HG02870 (cell line): ENCODE results near the gene SLC52A1.
A peak's percentile ranks its signal among the peaks of the same experiment; 100 is the strongest.

Source experiments
- ATAC-seq: cut with Tn5 transposase; IDR thresholded peaks from one replicate; pipeline ENCODE4 v1.9.1; 2021; ENCODE audit warnings: mild to moderate bottlenecking, moderate library complexity; ENCODE audit not compliant: unreplicated experiment

Gene SLC52A1

DNA sequence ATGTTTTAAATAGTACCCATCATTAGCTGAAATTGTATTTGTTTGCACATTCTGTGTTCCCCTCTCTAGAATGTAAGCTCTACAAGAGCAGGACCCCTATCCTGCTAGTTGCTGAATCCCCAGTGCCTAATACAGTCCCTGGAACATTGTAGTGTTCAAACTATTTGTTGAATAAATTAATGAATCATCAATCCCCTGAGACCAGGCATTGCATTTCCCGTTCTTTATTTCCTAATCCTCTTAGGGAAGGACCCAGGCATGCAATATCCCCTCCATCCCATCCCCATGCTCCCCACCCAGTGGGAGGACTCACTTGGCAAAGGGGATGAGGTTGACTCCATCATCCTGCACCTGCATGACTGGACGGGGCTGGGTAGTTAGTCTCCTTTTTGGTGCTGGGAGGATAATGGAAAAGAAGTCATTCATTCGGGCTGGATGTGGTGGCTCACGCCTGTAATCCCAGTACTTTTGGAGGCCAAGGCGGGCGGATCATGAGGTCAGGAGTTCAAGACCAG lies 41.1 kb downstream of the SLC52A1 start:
- ATAC-seq = no peak

DNA sequence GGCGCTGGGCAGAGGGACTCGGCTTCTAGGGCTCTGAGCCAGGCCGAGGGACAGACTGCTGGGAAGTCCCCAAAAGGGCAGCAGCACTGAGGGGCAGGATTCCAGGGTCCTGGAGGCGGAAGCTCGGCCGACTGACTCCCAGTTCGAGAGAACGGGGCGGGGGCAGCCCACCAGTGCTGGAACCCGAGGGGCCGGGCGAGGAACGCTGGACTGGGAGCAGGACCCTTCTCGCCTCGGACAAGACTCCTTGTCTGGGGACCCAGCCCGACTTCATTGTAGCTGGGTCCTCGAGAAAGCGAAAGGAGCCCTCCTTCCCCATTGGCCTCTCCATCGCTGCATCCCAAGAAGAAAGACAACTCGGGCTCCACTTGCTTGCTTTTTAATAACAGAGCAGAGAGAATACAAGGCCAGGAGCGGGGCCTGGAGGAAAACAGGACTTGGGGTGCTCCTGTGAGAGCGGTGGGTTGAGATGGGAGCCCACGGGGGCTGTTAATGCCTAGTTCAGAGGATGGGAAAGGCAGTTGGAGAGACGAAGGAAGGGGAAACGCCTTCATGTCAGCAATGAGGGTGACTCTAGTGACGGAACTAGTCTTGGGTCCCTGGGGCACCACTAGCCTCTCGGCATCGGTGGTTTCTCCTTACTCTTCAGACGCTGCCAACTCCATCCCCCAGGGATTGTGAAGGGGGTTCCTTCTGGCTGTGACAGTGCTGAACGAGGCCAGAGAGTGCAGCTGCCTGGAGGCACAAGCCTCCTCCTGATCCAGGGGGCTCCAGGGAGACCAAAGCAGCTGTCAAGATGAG lies 47.3 kb downstream of the SLC52A1 start:
- no peak for ATAC-seq

DNA sequence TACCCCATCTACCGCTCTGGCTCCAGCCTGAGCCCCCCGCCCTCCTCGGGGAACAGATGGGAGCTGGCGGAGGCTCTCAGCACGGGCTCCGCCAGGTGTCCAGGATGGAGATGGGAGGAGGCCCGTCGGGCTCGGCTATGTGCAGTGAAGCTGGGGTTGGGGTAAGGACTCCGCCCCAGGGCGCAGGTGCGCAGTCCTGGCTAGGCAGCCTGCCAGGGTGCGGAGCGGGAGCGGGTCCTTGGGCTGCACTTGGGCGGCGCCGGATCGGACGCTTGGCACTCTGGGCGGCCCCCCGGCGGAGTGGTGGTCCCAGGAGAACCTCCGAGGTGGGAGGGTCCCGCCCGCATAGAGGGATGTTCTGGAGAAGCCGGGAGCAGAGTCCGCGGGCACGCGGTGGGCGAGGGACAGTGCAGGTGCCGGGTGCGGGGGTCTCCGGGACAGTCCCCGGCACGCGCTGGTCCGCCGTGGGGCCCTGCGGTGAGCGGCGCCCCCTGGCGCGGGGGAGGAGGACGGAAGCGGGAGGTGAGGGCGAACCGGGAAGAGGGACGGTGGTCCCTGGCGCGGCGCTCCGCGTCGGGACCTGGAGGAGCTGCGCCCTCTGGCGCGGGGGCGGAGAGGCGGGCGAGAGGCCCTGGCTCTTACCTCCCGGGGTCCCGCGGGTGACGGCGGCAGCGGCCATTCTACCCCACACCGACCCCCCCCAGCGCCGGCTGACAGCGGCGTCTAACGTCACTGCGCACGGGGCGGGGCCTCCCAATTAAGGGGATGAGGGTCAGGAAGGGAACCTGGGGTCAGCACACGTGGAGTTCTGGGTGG lies 48.1 kb downstream of the SLC52A1 start, which contains the start of gene CAMTA2:
Gene CAMTA2 (minus strand): TSS at position 725 of the 816 bp plus-strand sequence. CDS start 1,453 bp downstream, outside the sequence.
- ATAC-seq = peak; percentile 65

DNA sequence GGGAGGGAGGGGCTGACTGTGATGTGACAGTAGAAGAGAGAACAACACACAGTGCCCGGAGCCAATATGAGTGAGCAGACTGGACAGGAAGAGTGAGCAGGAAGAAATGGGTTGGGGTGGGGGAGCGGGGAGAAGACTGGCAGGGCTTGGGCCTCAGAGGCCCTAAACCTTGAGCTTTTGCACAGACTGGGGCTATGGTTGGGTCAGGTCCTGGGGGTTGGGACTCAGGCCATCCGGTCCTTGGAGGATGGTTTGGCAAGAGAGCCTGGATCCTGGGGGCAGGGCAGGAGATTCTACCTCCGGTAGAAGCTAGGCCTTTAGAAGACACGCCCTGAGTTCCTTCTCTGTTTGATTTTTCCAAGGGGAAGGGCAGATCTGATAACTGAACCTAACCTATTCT lies 48.8 kb downstream of the SLC52A1 start:
- ATAC-seq = no peak
